GM23338 (cell line): Measurements from ENCODE around the gene KIAA1217. TPM values are rescaled to one million over a fixed set of nuclear protein-coding genes. Genes with fewer than 3 reads are reported as not detected.
A peak's percentile ranks its signal among the peaks of the same experiment; 100 is the strongest.

Experiments used
- ATAC-seq: fragments of 200-7000 bp; cut with Tn5 transposase; 3 replicates; pipeline ENCODE4 v1.9.1; 2020
- DNase-seq: peaks from one replicate; pipeline ENCODE4 v3.0.0-alpha.2; 2015; ENCODE audit warnings: low spot score
- H2AFZ ChIP-seq: fragments of 200-600 bp; sonication (generic); 2 replicates; pipeline ENCODE4 v1.8.0; 2016; ENCODE audit warnings: antibody characterized with exemption, mild to moderate bottlenecking, moderate library complexity
- H3F3A ChIP-seq: fragments of 200-600 bp; sonication (generic); replicated peaks from 2 replicates; pipeline ENCODE4 v1.8.0; 2017; ENCODE audit warnings: antibody characterized with exemption, mixed run types, low read depth
- H3K27ac ChIP-seq: fragments of 200-600 bp; sonication (generic); 2 replicates; pipeline ENCODE4 v1.6.1; 2016; ENCODE audit warnings: low read depth
- H3K27me3 ChIP-seq: fragments of 200-600 bp; sonication (generic); 2 replicates; pipeline ENCODE4 v1.8.0; 2016; ENCODE audit warnings: mild to moderate bottlenecking, mixed run types, moderate library complexity; ENCODE audit not compliant: insufficient read depth
- H3K36me3 ChIP-seq: fragments of 200-600 bp; sonication (generic); 2 replicates; pipeline ENCODE4 v1.8.0; 2016; ENCODE audit warnings: mild to moderate bottlenecking; ENCODE audit not compliant: insufficient read depth
- H3K4me1 ChIP-seq: fragments of 200-600 bp; sonication (generic); 2 replicates; pipeline ENCODE4 v1.8.0; 2016; ENCODE audit warnings: mild to moderate bottlenecking, moderate library complexity; ENCODE audit not compliant: insufficient read depth
- H3K4me2 ChIP-seq: fragments of 200-600 bp; sonication (generic); 2 replicates; pipeline ENCODE4 v1.7.1; 2017; ENCODE audit warnings: mixed run types
- H3K4me3 ChIP-seq: fragments of 200-600 bp; sonication (generic); 2 replicates; pipeline ENCODE4 v1.6.1; 2016; ENCODE audit warnings: mixed run types
- H3K79me2 ChIP-seq: fragments of 200-600 bp; sonication (generic); replicated peaks from 2 replicates; pipeline ENCODE4 v1.8.0; 2017; ENCODE audit warnings: mild to moderate bottlenecking; ENCODE audit not compliant: insufficient read depth
- H3K9me2 ChIP-seq: fragments of 200-600 bp; sonication (generic); 2 replicates; pipeline ENCODE4 v1.8.0; 2017; ENCODE audit not compliant: insufficient read depth
- H4K20me1 ChIP-seq: fragments of 200-600 bp; sonication (generic); replicated peaks from 2 replicates; pipeline ENCODE4 v1.8.0; 2017; ENCODE audit warnings: mild to moderate bottlenecking; ENCODE audit not compliant: insufficient read depth
- H3K27ac Mint-ChIP-seq: 2 replicates; pipeline ENCODE4 v1.8.0; 2020; ENCODE audit warnings: inconsistent platforms, mild to moderate bottlenecking, moderate library complexity, mixed read lengths
- H3K27me3 Mint-ChIP-seq: 3 replicates; pipeline ENCODE4 v1.8.0; 2022; ENCODE audit warnings: low read depth, mild to moderate bottlenecking, moderate library complexity, mixed read lengths, inconsistent platforms; ENCODE audit not compliant: insufficient read depth, poor library complexity
- H3K36me3 Mint-ChIP-seq: 3 replicates; pipeline ENCODE4 v1.8.0; 2021; ENCODE audit warnings: low read depth, mild to moderate bottlenecking, inconsistent platforms, moderate library complexity, mixed read lengths
- H3K4me1 Mint-ChIP-seq: 3 replicates; pipeline ENCODE4 v1.8.0; 2020; ENCODE audit warnings: mild to moderate bottlenecking, inconsistent platforms, mixed read lengths
- H3K4me3 Mint-ChIP-seq: 3 replicates; pipeline ENCODE4 v1.8.0; 2021; ENCODE audit warnings: moderate library complexity, mild to moderate bottlenecking, inconsistent platforms, mixed read lengths
- H3K9me3 Mint-ChIP-seq: 3 replicates; pipeline ENCODE4 v1.8.0; 2020; ENCODE audit warnings: moderate library complexity, mild to moderate bottlenecking, inconsistent platforms, mixed read lengths
- CREB1 ChIP-seq: fragments of 250-450 bp; sonication (Bioruptor Pico); IDR thresholded peaks from 2 replicates; pipeline ENCODE4 v1.5.0; 2020; ENCODE audit warnings: low read depth, mild to moderate bottlenecking, moderate library complexity
- ETS1 ChIP-seq: IDR thresholded peaks from 2 replicates; pipeline ENCODE4 v1.6.1; 2016; ENCODE audit warnings: antibody characterized with exemption
- EZH2phosphoT487 ChIP-seq: fragments of 200-600 bp; sonication (generic); IDR thresholded peaks from one replicate; pipeline ENCODE4 v1.8.1; 2018; ENCODE audit warnings: antibody characterized with exemption; ENCODE audit not compliant: unreplicated experiment
- REST ChIP-seq: IDR thresholded peaks from one replicate; pipeline ENCODE4 v1.6.1; 2018; ENCODE audit warnings: antibody characterized with exemption; ENCODE audit not compliant: unreplicated experiment
- STAT1 ChIP-seq: IDR thresholded peaks from one replicate; pipeline ENCODE4 v1.6.1; 2016; ENCODE audit warnings: antibody characterized with exemption; ENCODE audit not compliant: unreplicated experiment
- ZNF331 ChIP-seq: fragments of 250-450 bp; sonication (Bioruptor Pico); IDR thresholded peaks from 2 replicates; pipeline ENCODE4 v1.5.0; 2020; ENCODE audit warnings: low read depth, mild to moderate bottlenecking, moderate library complexity
- polyA plus RNA-seq: library from polyadenylated mRNA; unstranded; fragments of >200 nt; fragmentation: Nextera tagmentation; extraction: Ambion mirVana; gene quantifications from 2 replicates; pipeline ENCODE4 v1.2.1, GENCODE V29; 2016
- total RNA-seq: library from RNA; depleted of rRNA; stranded (reverse); fragments of >200 nt; shearing (Covaris generic); gene quantifications from 2 replicates; pipeline ENCODE4 v1.2.3, GENCODE V29; 2014
- TF ChIP-seq, protein P1 (sequence below): fragments of 250-450 bp; sonication (Bioruptor Pico); IDR thresholded peaks from 2 replicates; pipeline ENCODE4 v1.5.0; 2020; ENCODE audit warnings: mild to moderate bottlenecking, moderate library complexity

KIAA1217 gene
- total and polyA plus RNA-seq, 2 experiments from 2014 or later = 6.4 to 9.1 TPM

GRCh38 chr10:24251547-24251946, 42.6 kb downstream of the KIAA1217 start:
- Histone ChIP-seq H3K27me3 (no peaks in the 10 kb centered on the region), H3K4me1 (peaks cover 33% of the 10 kb centered on the region), H3F3A (no peaks in the 10 kb centered on the region), H3K4me2 (no peak overlapping the region), H3K36me3 (no peaks in the 10 kb centered on the region), H3K27ac (peak overlapping the region; percentile 1; the same call in 1 of the 2 replicates), H3K4me3 (no peak overlapping the region), H3K79me2 (no peaks in the 10 kb centered on the region), H4K20me1 (no peaks in the 10 kb centered on the region), H2AFZ (no peak overlapping the region), H3K9me2 (no peaks in the 10 kb centered on the region)
- ATAC-seq = peak; percentile 81
- TF ChIP-seq EZH2phosphoT487 (no peak), CREB1 (no peak), ETS1 (no peak), ZNF331 (CRISPR knock-in tag) (no peak), REST (no peak), STAT1 (no peak)
- TF ChIP-seq, protein P1, sequence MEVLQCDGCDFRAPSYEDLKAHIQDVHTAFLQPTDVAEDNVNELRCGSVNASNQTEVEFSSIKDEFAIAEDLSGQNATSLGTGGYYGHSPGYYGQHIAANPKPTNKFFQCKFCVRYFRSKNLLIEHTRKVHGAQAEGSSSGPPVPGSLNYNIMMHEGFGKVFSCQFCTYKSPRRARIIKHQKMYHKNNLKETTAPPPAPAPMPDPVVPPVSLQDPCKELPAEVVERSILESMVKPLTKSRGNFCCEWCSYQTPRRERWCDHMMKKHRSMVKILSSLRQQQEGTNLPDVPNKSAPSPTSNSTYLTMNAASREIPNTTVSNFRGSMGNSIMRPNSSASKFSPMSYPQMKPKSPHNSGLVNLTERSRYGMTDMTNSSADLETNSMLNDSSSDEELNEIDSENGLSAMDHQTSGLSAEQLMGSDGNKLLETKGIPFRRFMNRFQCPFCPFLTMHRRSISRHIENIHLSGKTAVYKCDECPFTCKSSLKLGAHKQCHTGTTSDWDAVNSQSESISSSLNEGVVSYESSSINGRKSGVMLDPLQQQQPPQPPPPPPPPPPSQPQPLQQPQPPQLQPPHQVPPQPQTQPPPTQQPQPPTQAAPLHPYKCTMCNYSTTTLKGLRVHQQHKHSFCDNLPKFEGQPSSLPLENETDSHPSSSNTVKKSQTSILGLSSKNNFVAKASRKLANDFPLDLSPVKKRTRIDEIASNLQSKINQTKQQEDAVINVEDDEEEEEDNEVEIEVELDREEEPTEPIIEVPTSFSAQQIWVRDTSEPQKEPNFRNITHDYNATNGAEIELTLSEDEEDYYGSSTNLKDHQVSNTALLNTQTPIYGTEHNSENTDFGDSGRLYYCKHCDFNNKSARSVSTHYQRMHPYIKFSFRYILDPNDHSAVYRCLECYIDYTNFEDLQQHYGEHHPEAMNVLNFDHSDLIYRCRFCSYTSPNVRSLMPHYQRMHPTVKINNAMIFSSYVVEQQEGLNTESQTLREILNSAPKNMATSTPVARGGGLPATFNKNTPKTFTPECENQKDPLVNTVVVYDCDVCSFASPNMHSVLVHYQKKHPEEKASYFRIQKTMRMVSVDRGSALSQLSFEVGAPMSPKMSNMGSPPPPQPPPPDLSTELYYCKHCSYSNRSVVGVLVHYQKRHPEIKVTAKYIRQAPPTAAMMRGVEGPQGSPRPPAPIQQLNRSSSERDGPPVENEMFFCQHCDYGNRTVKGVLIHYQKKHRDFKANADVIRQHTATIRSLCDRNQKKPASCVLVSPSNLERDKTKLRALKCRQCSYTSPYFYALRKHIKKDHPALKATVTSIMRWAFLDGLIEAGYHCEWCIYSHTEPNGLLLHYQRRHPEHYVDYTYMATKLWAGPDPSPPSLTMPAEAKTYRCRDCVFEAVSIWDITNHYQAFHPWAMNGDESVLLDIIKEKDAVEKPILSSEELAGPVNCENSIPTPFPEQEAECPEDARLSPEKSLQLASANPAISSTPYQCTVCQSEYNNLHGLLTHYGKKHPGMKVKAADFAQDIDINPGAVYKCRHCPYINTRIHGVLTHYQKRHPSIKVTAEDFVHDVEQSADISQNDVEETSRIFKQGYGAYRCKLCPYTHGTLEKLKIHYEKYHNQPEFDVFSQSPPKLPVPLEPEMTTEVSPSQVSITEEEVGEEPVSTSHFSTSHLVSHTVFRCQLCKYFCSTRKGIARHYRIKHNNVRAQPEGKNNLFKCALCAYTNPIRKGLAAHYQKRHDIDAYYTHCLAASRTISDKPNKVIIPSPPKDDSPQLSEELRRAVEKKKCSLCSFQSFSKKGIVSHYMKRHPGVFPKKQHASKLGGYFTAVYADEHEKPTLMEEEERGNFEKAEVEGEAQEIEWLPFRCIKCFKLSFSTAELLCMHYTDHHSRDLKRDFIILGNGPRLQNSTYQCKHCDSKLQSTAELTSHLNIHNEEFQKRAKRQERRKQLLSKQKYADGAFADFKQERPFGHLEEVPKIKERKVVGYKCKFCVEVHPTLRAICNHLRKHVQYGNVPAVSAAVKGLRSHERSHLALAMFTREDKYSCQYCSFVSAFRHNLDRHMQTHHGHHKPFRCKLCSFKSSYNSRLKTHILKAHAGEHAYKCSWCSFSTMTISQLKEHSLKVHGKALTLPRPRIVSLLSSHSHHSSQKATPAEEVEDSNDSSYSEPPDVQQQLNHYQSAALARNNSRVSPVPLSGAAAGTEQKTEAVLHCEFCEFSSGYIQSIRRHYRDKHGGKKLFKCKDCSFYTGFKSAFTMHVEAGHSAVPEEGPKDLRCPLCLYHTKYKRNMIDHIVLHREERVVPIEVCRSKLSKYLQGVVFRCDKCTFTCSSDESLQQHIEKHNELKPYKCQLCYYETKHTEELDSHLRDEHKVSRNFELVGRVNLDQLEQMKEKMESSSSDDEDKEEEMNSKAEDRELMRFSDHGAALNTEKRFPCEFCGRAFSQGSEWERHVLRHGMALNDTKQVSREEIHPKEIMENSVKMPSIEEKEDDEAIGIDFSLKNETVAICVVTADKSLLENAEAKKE (CRISPR knock-in tag) = no peak
- Mint-ChIP-seq H3K4me3 (no peak overlapping the region), H3K27me3 (peaks cover 11% of the 10 kb centered on the region), H3K36me3 (no peaks in the 10 kb centered on the region), H3K4me1 (peaks cover 52% of the 10 kb centered on the region), H3K9me3 (no peaks in the 10 kb centered on the region), H3K27ac (peak overlapping the region; percentile 77; the same call in 1 of the 2 replicates)
- DNase-seq = peak; percentile 83
